Measurements from ENCODE around the gene DLG2.
"Not testable (repeated sequence)": the region's sequence is repeated elsewhere in the genome, so short reads cannot be mapped to it uniquely, and the experiment has no call there.

The DLG2 gene

DNA sequence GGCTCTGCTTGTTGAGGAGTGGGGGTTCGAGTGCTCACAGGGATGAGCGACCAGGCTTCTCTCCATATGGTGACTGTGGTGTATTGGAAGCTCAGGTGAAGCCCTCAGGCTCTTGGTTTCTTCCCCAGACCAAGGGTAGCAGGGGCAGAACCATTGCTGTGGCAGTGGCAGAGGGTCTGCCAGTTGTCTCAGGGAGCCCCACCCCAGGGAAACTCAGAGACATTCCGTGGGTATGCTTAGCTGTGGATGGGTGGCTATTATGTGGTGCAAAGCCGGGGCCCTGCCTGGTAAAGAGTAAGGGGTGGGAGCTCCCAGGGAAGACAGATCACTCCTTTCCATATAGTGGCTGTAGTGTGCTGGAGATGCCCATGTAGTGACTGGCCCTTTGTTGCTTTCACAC lies 167.8 kb downstream of the DLG2 start:
- DNase-seq (ENCODE audit: low read depth in 2 of 2), result no peak

DNA sequence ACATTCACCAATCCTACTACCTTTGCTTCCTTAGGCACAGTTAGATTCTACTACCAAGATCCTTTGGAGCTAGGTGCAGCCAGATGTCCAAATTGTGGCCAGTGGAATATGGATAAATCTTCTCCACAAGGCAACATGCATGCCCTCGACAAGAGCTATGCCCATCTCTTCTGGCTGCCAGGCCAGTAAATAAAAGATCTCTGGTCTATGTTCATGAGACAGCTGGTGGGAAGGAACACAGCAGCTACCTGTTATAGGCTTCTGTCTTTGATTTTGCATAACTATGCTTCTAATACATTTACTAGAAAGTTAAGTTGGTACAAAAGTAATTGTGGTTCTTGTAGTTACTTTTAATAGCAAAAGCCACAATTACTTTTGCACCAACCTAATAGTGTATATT lies 182.7 kb downstream of the DLG2 start:
- DNase-seq (ENCODE audit: low read depth in 2 of 2), result no peak

DNA sequence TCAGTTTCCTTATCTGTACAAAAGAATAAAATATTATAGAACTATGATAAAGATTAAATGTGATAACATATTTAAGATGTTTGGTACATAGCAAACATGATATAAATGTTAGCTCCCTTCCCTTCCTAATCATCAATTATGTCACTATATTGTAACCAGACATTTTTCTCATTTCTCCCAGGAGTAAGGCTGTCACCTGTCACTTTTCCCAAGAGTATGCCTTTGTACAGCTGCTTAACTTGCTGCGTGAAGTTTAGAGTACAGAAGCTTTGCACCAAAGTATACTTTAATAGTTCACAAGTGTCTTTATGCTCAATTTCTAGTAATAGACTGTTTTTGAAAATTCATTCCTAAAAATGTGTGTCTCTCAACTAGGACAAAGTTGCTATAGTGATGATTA lies 186.9 kb downstream of the DLG2 start:
- DNase-seq (ENCODE audit: low read depth in 2 of 2), result no peak

DNA sequence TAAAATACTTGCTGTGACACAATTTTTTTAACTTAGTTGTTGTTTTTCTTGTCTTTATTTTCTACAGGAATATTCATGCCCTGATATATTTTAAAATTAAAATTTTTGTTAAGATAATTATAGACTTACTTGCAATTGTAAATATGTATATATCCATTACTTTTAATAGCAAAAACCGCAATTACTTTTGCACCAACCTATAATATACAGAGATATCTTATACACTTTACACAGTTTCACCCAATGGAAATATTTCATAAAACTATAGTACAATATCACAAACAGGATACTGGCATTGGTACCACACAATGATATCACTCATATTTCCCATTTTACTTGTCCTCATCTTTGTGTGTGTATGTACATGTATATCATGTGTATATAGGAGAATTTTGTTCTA lies 188.8 kb downstream of the DLG2 start:
- no peak for DNase-seq (ENCODE audit: low read depth in 2 of 2)

DNA sequence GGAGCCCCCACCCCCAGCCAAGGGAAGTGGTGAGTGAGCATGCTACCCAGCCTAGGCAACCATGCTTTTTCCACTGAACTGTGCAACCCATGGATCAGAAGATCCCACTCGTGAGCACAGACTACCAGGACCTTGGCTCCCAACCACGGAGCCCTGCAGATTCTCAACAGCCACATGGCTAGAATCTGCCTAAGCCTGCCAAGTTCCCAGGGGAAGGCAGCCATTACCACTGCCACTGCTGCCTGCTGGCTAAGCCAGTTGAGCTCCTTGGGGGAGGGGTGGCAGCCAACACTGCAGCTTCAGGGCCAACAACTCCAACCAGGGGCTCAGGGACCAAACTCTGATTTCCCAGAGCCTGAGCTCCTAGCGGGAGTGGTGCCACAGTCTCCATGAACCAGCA lies 195.8 kb downstream of the DLG2 start:
- DNase-seq (ENCODE audit: low read depth in 2 of 2), result no peak

DNA sequence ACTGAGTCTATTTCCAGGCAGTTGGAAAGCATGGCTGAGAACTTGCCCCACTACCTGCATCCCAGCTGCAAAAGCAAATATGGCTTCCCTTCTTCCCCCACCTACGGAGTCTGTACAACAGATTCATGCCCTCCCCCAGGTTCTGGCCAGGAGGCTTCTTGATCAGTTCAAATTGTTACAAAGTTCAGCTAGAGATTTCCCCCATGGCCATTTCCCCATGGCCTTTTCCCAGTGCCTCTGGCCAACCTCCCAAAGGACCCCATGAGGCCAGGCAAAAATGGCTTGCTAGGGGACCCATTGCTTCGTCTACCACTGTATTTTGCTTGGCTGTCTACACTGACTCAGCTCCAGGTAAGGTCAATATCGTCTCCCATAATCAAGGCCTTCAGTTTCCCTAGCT lies 203.3 kb downstream of the DLG2 start:
- no peak for DNase-seq (ENCODE audit: low read depth in 2 of 2)

DNA sequence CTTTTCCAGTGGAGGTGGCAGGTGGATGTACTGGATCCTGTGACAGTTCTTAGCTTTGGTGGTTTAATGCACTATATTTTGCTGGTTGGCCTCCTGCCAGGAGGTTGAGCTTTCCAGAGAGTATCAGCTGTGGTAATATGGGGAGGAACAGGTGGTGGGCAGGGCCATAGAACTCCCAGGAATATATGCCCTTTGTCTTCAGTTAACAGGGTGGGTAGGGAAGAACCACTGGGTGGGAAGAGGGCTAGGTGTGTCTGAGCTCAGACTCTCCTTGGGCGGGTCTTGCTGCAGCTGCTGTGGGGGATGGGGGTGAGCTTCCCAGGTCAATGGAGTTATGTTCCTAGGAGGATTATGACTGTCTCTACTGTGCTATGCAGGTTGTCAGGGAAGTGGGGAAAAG lies 203.8 kb downstream of the DLG2 start:
- DNase-seq (ENCODE audit: low read depth in 2 of 2), result no peak

DNA sequence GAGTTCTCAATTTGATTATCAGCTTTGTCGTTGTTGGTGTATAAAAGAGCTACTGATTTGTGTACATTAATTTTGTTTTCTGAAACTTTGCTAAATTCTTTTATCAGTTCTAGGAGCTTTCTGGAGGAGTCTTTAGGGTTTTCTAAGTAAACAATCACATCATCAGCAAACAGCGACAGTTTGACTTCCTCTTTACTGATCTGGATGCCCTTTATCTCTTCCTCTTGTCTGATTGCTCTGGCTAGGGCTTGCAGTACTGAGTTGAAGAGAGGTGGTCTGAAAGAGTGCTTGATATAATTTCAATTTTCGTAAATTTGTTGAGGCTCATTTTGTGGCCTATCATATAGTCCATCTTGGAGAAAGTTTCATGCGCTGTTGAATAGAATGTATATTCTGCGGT lies 213.0 kb downstream of the DLG2 start:
- DNase-seq (ENCODE audit: low read depth in 2 of 2), result no peak

DNA sequence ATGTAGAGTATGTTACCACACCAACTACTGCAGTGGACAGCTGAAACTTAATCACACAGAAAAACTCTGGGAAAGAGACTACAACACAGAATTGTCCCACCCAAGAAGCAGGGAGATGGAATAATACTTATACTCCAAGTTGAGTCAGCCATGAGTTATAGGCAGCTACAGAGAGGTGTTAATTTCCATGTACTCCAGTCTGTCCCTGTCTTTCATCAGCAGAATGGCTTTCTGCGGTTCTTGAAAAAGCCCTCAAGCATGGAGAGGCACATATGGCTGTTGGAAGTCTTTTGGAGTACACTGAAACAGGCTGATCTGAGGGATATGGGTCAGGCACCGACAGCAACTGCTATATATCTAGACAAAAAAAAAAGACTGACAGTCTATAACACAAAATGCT lies 219.5 kb downstream of the DLG2 start:
- no peak for DNase-seq (ENCODE audit: low read depth in 2 of 2)

DNA sequence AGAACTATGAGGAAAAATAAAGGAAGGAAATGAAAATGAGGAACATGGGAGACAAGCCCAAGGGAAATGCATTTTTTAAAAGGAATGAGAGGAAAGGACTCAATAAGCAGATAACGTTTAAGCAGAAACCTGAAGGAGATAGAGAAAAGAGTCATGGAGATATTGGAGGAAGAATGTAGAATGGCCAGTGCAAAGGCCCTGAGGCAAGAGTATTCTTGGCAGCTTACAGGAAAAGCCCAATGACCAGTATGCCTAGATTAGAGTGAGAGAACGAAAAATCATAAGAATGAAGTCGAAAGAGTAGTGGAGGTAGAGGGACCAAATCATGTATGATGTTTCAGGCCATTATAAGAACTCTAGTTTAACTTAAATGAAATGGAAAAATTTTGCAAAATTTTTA lies 220.3 kb downstream of the DLG2 start:
- no peak for DNase-seq (ENCODE audit: low read depth in 2 of 2)

DNA sequence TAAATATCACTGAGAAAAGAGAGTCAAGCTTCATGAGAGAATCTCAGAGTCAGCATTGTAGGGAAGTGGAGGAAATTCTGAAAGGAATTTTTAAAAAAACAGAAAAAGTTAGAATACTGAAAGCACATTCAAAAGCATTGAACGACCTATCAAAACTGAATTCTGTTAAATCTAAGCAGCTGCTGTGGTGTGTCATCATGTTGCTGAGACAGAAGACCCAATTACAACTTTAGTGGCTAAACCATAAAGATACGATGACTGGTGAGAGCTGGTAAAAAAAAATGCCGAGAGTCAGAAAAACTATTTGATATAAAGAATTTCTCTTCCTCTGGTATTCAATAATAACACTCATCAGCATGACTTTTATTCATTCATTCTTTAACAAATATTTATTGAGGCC lies 220.8 kb downstream of the DLG2 start:
- DNase-seq (ENCODE audit: low read depth in 2 of 2), result no peak

DNA sequence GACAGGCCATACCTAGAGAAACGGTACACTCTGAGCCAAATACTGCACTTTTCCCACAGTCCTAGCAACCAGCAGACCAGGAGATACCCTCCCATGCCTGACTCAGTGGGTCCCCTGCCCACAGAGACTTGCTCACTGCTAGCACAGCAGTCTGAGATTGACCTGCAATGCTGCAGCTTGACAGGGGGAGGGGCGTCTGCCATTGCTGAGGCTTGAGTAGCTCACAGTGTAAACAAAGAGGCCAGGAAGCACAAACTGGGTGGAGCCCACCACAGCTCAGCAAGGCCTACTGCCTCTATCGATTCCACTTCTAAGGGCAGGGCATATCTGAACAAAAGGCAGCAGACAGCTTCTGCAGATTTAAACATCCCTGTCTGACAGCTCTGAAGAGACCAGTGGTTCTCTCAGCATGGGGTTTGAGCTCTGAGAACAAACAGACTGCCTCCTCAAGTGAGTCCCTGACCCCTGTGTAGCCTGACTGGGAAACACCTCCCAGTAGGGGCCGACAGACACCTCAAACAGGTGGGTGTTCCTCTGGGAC lies 231.6 kb downstream of the DLG2 start:
- not testable (repeated sequence) for DNase-seq (ENCODE audit: low read depth in 2 of 2)

DNA sequence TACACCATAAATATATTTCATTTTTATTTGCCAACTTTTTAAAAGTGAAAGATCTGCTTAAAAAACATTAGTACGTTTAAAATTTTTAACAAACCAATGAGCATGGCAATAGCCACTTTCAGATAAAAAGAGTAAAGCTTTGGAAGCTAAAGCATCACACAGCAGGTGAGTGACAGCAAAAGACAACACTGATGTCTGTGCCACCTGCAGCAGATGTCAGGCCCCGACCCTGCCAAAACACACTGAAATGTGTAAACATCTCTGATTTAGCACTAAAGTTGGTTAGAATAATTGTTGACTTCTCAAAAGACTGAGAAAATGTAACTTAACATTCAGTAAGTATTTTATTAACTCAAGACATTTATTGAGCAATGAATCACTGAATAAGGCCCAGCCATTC lies 232.9 kb downstream of the DLG2 start:
- DNase-seq (ENCODE audit: low read depth in 2 of 2), result no peak

DNA sequence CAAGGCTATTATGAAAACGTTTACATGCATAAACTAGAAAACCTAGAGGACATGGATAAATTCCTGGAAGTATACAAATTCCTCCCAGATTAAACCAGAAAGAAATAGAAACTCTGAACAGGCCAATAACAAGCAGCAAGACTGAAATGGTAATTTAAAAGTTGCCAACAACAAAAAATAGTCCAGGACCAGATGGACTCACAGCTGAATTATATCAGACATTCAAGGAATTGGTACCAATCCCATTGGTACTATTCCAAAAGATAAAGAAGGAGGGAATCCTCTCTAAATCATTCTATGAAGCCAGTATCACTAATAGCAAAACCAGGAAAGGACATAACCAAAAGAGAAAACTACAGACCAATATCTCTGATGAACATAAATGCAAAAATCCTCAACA lies 236.0 kb downstream of the DLG2 start:
- no peak for DNase-seq (ENCODE audit: low read depth in 2 of 2)

DNA sequence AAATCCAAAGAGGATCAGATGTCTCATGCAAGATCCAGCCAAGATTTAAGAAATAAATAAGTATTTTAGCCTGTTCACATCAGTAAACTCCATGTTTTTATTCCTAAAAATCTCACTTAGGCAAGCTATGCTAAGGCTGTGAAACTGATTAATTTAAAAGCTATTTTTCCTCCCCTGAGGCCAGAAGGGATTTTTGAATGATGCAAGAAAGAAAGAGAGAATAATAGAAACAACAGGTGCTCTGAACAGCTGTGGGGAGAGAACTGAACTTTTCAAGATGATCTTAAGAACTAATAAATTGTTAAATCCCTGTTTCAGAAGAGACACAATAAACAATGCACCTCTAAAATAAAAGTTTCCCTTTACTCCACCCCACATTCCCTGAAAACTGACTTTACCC lies 241.6 kb downstream of the DLG2 start:
- no peak for DNase-seq (ENCODE audit: low read depth in 2 of 2)

DNA sequence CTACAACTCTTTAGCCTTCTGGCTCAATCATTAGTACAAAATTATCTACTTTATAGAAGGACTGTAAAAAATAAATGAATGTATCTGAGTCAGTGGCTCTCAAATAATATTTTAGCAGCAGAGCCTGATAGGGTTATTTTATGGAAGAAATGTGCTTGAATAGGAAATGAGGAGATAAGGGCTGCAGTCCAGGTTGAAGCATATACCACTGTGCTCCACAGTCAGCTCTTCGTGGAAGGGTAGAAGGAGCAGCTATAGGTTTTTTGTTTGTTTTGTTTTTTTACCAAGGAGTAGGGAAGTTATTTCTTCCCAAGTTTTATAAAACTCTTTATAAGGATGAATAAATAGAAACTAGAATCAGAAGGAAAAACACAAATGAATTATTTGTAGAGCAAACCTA lies 242.0 kb downstream of the DLG2 start:
- DNase-seq (ENCODE audit: low read depth in 2 of 2), result no peak

DNA sequence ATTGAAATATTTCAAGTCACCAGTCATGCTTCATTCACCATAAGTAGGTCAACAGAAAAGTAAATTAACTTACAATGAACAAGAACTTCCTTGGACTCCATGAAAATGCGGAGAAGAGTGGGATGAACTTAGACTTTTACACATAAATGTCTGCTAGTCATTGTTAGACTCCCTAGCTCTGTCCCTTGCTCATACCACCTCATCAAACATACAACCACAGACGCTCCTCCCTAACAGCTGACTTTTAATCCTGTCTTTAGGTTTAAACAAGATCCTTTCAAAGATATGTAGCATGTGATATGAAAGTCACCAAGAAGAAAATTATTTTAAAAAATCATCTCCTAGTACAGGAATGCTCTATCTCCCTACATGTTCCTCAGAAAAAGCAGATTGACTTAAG lies 248.1 kb downstream of the DLG2 start:
- no peak for DNase-seq (ENCODE audit: low read depth in 2 of 2)

DNA sequence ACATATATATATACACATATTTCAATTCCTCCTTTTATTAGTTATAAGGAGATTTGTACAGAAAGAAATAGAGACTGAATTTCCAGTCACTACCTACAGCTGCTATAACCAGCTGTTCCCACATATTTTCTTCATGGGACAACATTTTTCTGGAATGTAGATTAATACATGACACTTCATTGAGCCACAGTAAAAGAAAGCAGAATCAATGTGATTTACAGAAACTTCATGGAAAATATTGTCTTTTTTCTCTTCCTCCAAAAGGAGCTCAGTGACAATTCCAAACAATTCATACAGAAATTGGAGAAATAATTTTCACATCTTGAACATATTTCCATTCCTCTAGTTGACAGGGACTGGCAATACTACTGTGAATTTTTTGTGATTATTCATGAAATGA lies 249.2 kb downstream of the DLG2 start:
- DNase-seq (ENCODE audit: low read depth in 2 of 2), result no peak

DNA sequence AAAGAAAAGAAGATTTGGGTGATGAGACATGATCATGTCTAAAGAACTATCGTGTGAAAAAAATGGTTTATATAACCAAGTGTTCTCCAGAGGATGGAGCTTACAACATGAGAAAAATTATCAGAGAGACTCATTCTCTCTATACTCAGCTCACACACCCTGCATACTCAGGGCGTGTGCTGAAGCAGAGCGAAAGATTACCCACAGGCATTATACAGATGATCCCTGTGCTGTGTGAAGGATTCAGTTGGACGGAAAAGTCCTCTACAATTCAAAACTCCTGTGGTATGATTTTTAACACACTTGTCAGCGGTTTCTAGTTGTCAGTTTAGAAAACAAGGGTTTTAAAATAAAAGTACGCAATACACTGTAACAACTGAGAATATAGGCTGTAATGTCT lies 267.3 kb downstream of the DLG2 start:
- DNase-seq (ENCODE audit: low read depth in 2 of 2), result no peak

DNA sequence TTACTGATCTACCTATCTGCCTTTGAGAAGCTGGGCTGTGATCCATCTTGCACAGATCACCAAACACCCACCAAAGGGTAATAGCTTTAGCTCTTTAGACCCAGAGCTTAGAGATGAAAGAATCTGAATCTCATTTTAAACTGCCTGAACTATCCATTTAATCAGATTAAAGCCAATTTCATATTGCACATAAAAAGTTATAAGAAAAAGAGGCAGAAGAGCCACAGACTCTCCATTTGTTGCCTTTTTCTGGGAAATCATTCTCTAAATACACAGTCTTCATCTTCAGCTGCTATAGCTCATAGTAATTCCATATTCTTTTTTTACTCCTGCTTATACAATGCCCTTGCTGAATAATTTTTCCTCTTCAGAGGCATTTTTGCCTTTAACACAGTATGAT lies 271.2 kb downstream of the DLG2 start:
- DNase-seq (ENCODE audit: low read depth in 2 of 2), result no peak

DNA sequence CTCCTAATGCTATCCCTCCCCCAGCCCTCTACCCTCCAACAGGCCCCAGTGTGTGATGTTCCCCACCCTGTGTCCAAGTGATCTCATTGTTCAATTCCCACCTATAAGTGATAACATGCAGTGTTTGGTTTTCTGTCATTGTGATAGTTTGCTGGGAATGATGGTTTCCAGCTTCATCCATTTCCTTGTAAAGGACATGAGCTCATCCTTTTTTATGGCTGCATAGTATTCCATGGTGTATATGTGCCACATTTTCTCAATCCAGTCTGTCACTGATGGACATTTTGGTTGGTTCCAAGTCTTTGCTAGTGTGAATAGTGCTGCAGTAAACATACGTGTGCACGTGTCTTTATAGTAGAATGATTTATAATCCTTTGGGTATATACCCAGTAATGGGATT lies 277.6 kb downstream of the DLG2 start:
- not testable (repeated sequence) for DNase-seq (ENCODE audit: low read depth in 2 of 2)

DNA sequence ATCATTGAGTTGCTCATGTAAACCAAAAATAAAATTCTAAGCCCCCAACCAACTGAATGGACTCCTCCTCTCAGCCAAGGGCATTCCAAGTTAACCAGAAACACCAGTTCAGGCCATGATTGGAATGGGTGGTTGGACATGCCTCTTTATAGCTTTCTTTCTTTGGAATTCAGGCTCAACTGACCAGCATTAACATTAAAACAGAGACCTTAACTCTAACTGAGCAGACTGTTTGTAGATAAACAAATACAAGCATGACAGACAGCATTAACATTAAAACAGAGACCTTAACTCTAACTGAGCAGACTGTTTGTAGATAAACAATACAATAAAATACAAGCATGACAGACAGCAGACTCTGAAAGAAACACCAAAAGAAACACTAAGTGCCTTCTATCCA lies 278.2 kb downstream of the DLG2 start:
- DNase-seq (ENCODE audit: low read depth in 2 of 2), result no peak

DNA sequence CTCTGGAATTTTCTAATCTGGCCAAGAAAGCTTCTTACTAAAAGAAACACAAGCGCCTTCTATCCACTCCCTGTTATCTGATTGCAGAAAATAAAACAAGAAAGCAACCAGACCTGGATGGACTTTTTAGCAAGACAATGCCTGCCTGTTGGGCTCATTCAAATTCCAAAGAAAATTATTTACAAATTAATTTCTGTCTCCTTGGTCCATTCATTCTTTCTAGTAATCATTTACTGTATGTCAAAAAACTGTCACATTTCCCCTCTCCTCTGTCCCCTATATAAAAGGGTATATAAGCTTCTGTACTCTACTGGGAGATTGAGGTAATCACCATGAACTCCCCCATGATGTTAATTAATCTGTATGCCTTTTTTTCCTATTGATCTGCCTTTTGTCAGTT lies 279.9 kb downstream of the DLG2 start:
- no peak for DNase-seq (ENCODE audit: low read depth in 2 of 2)

DNA sequence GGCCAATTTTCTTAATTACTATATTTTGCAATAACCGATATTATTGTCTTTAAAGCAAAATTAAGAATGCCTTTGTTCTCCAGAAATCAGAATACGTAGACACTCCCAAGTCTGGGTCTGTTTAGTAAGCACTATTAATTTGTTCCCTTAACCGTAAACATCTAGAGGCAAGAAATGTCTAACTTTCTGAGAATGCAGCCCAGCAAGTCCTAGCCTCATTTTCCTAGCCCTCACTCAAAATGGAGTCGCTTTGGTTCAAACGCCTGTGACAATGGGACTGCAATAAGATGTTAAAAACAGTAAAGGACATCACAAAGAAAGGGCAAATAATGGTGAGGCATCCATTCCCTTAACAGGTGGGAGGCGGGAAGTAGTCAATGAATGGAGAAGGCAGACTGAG lies 280.7 kb downstream of the DLG2 start:
- DNase-seq (ENCODE audit: low read depth in 2 of 2), result no peak

DNA sequence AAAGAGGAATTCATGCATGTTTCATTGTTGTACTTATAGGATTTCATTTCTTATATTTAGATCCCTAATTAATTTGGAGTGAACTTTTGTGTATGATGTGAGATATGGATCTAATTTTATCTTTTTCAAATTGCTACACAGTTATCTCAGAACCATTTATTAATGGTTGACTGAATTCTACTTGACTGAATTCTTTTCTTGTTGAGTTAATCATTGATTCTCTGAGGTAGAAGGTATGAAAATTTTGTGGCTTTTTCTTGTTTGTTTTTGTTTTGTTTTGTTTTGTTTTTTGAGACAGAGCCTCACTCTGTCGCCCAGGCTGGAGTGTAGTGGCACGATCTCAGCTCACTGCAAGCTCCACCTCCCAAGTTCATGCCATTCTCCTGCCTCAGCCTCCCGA lies 286.3 kb downstream of the DLG2 start:
- DNase-seq (ENCODE audit: low read depth in 2 of 2), result not testable (repeated sequence)
